H9 (cell line): ENCODE results near the gene PLPP7. TPM values are rescaled to one million over a fixed set of nuclear protein-coding genes. Genes with fewer than 3 reads are reported as not detected.

Experiments used
- DNase-seq: peaks from one replicate; pipeline ENCODE4 v3.0.0-alpha.2; 2017
- H2AFZ ChIP-seq: one replicate; pipeline ENCODE4 v1.6.1; 2013; ENCODE audit warnings: mild to moderate bottlenecking, low read length, control low read depth, moderate library complexity
- H2AK5ac ChIP-seq: 2 replicates; pipeline ENCODE4 v1.6.1; 2013; ENCODE audit warnings: low read length, control low read depth, mixed read lengths; ENCODE audit not compliant: insufficient read length
- H2BK120ac ChIP-seq: one replicate; pipeline ENCODE4 v1.6.1; 2013; ENCODE audit warnings: low read depth, mild to moderate bottlenecking, low read length, control low read depth, inconsistent platforms; ENCODE audit not compliant: poor library complexity, severe bottlenecking
- H2BK12ac ChIP-seq: 2 replicates; pipeline ENCODE4 v1.6.1; 2013; ENCODE audit warnings: low read length, control low read depth, mixed read lengths, low read depth; ENCODE audit not compliant: insufficient read length
- H2BK15ac ChIP-seq: 2 replicates; pipeline ENCODE4 v1.6.1; 2013; ENCODE audit warnings: low read depth, low read length, control low read depth
- H2BK20ac ChIP-seq: one replicate; pipeline ENCODE4 v1.6.1; 2013; ENCODE audit warnings: low read depth, mild to moderate bottlenecking, low read length, control low read depth, inconsistent platforms; ENCODE audit not compliant: poor library complexity, severe bottlenecking
- H2BK5ac ChIP-seq: 2 replicates; pipeline ENCODE4 v1.6.1; 2013; ENCODE audit warnings: low read length, control low read depth, mixed read lengths; ENCODE audit not compliant: insufficient read length
- H3K14ac ChIP-seq: 2 replicates; pipeline ENCODE4 v1.6.1; 2013; ENCODE audit warnings: low read length, control low read depth; ENCODE audit not compliant: insufficient read depth
- H3K18ac ChIP-seq: 2 replicates; pipeline ENCODE4 v1.6.1; 2013; ENCODE audit warnings: low read depth, mild to moderate bottlenecking, mixed read lengths, low read length, control low read depth; ENCODE audit not compliant: insufficient read length
- H3K23ac ChIP-seq: 2 replicates; pipeline ENCODE4 v1.6.1; 2013; ENCODE audit warnings: low read length, control low read depth, mixed read lengths, low read depth; ENCODE audit not compliant: insufficient read length
- H3K23me2 ChIP-seq: 2 replicates; pipeline ENCODE4 v1.6.1; 2013; ENCODE audit warnings: low read depth, mild to moderate bottlenecking, mixed read lengths, low read length, control low read depth; ENCODE audit not compliant: insufficient read length, poor library complexity, severe bottlenecking
- H3K27ac ChIP-seq: 2 replicates; pipeline ENCODE4 v1.5.1; 2013; ENCODE audit warnings: low read length, control low read depth, mixed read lengths, low read depth; ENCODE audit not compliant: insufficient read length
- H3K27me3 ChIP-seq: 2 replicates; pipeline ENCODE4 v1.6.1; 2013; ENCODE audit warnings: low read length, control low read depth, inconsistent platforms; ENCODE audit not compliant: insufficient read depth
- H3K4ac ChIP-seq: 2 replicates; pipeline ENCODE4 v1.6.1; 2013; ENCODE audit warnings: low read depth, mild to moderate bottlenecking, control low read depth, inconsistent platforms, low read length, moderate library complexity
- H3K4me1 ChIP-seq: 2 replicates; pipeline ENCODE4 v1.6.1; 2013; ENCODE audit warnings: low read length, control low read depth, inconsistent platforms; ENCODE audit not compliant: insufficient read depth
- H3K4me2 ChIP-seq: 2 replicates; pipeline ENCODE4 v1.6.1; 2013; ENCODE audit warnings: low read length, control low read depth, mixed read lengths; ENCODE audit not compliant: insufficient read length, insufficient read depth
- H3K56ac ChIP-seq: 2 replicates; pipeline ENCODE4 v1.6.1; 2013; ENCODE audit warnings: low read depth, mild to moderate bottlenecking, mixed read lengths, low read length, control low read depth; ENCODE audit not compliant: insufficient read length
- H3K79me1 ChIP-seq: 2 replicates; pipeline ENCODE4 v1.6.1; 2013; ENCODE audit warnings: low read depth, mild to moderate bottlenecking, moderate library complexity, low read length, control low read depth, inconsistent platforms; ENCODE audit not compliant: insufficient read depth, poor library complexity, severe bottlenecking
- H3K79me2 ChIP-seq: 2 replicates; pipeline ENCODE4 v1.6.1; 2013; ENCODE audit warnings: low read length, control low read depth, inconsistent platforms; ENCODE audit not compliant: insufficient read depth
- H3K9ac ChIP-seq: 2 replicates; pipeline ENCODE4 v1.6.1; 2013; ENCODE audit warnings: low read length, control low read depth, mixed read lengths; ENCODE audit not compliant: insufficient read length; ENCODE audit errors: extremely low read depth
- H3K9me3 ChIP-seq: one replicate; pipeline ENCODE4 v1.6.1; 2013; ENCODE audit warnings: low read depth, low read length, inconsistent platforms; ENCODE audit not compliant: control insufficient read depth
- H3T11ph ChIP-seq: one replicate; pipeline ENCODE4 v1.6.1; 2013; ENCODE audit warnings: mild to moderate bottlenecking, low read length, control low read depth, inconsistent platforms
- H4K20me1 ChIP-seq: one replicate; pipeline ENCODE4 v1.6.1; 2013; ENCODE audit not compliant: control insufficient read depth, insufficient read length, insufficient read depth
- H4K5ac ChIP-seq: 2 replicates; pipeline ENCODE4 v1.6.1; 2013; ENCODE audit warnings: low read depth, mild to moderate bottlenecking, mixed read lengths, low read length, control low read depth; ENCODE audit not compliant: insufficient read length
- H4K8ac ChIP-seq: replicated peaks from 2 replicates; pipeline ENCODE4 v1.6.1; 2013; ENCODE audit warnings: low read length, control low read depth, mixed read lengths, low read depth; ENCODE audit not compliant: insufficient read length
- H4K91ac ChIP-seq: 2 replicates; pipeline ENCODE4 v1.6.1; 2013; ENCODE audit warnings: low read depth, mild to moderate bottlenecking, moderate library complexity, mixed read lengths, low read length, control low read depth; ENCODE audit not compliant: insufficient read length
- H3K27ac Mint-ChIP-seq, 3 experiments: 2 replicates in 2 of 3; 3 replicates in 1 of 3; pipeline ENCODE4 v1.8.0; 2020 to 2021; ENCODE audit warnings: mixed read lengths in 3 of 3, mild to moderate bottlenecking in 1 of 3, moderate library complexity in 1 of 3
- H3K27me3 Mint-ChIP-seq: 2 replicates; pipeline ENCODE4 v1.8.0; 2021; ENCODE audit warnings: low read depth, mild to moderate bottlenecking, moderate library complexity, mixed read lengths
- H3K36me3 Mint-ChIP-seq, 3 experiments: 2 replicates in 2 of 3; 3 replicates in 1 of 3; pipeline ENCODE4 v1.8.0; 2020 to 2021; ENCODE audit warnings: low read depth in 3 of 3, mixed read lengths in 3 of 3; ENCODE audit not compliant: insufficient read depth in 1 of 3
- H3K4me1 Mint-ChIP-seq, 2 experiments: 2 replicates each; pipeline ENCODE4 v1.8.0; 2020; ENCODE audit warnings: mixed read lengths in 2 of 2
- H3K4me3 Mint-ChIP-seq, 2 experiments: 2 replicates in 1 of 2; 3 replicates in 1 of 2; pipeline ENCODE4 v1.8.0; 2020 to 2021; ENCODE audit warnings: mild to moderate bottlenecking in 2 of 2, mixed read lengths in 2 of 2, moderate library complexity in 1 of 2
- H3K9me3 Mint-ChIP-seq, 2 experiments: 2 replicates in 1 of 2; 3 replicates in 1 of 2; pipeline ENCODE4 v1.8.0; 2020; ENCODE audit warnings: mild to moderate bottlenecking in 2 of 2, mixed read lengths in 2 of 2, moderate library complexity in 1 of 2
- WGBS: extraction: QIAGEN DNeasy Blood & Tissue Kit; methylation state at CpG from one replicate; pipeline ENCODE4 v1.1.7; 2013; ENCODE audit warnings: missing lambda C conversion rate, low lambda C conversion rate, mixed read lengths; ENCODE audit not compliant: insufficient read length; ENCODE audit errors: extremely low coverage; 5-methylcytosine and 5-hydroxymethylcytosine counted together
- total RNA-seq: library from RNA; stranded (reverse); gene quantifications from 2 replicates; pipeline ENCODE4 v1.2.1, GENCODE V29; 2021
- TF ChIP-seq, protein P1 (sequence below): fragments of 200-600 bp; sonication (generic); conservative IDR thresholded peaks from 3 replicates; pipeline ENCODE4 v1.8.0; 2021; ENCODE audit warnings: antibody characterized with exemption, mild to moderate bottlenecking

Gene PLPP7
- total RNA-seq, 1 experiment from 2014 or later: 1.9 TPM

- no CpG with 5 or more reads among the region's 6 CpGs for WGBS
- no peaks in the 10 kb centered on the region; a peak in 1 of 7 replicates for H3K36me3 Mint-ChIP-seq
- H3K23me2 ChIP-seq: peaks cover 4% of the 10 kb centered on the region
- no peak overlapping the region for H2BK15ac ChIP-seq
- no peak overlapping the region for H2BK12ac ChIP-seq
- no peaks in the 10 kb centered on the region for H3K79me2 ChIP-seq
- peaks cover 49% of the 10 kb centered on the region for H3K27me3 Mint-ChIP-seq
- H3K9me3 Mint-ChIP-seq: no peaks in the 10 kb centered on the region; a peak in 2 of 5 replicates
- no peak overlapping the region for H3K14ac ChIP-seq
- no peak overlapping the region for H3K56ac ChIP-seq
- no peaks in the 10 kb centered on the region for H3K9me3 ChIP-seq
- H3K9ac ChIP-seq: no peak overlapping the region
- peaks cover 4% of the 10 kb centered on the region; the same call in 1 of the 2 replicates for H3K27me3 ChIP-seq
- no peaks in the 10 kb centered on the region; the same call in 1 of the 2 replicates for H3K4me1 ChIP-seq
- no peak overlapping the region for H3K27ac ChIP-seq
- no peak for DNase-seq
- H2AK5ac ChIP-seq: no peak overlapping the region
- H3K4ac ChIP-seq: no peak overlapping the region
- peaks cover 16 to 27% of the 10 kb centered on the region in 2 experiments for H3K4me1 Mint-ChIP-seq
- H2BK120ac ChIP-seq: no peak overlapping the region
- H3K23ac ChIP-seq: no peak overlapping the region
- TF ChIP-seq, protein P1, sequence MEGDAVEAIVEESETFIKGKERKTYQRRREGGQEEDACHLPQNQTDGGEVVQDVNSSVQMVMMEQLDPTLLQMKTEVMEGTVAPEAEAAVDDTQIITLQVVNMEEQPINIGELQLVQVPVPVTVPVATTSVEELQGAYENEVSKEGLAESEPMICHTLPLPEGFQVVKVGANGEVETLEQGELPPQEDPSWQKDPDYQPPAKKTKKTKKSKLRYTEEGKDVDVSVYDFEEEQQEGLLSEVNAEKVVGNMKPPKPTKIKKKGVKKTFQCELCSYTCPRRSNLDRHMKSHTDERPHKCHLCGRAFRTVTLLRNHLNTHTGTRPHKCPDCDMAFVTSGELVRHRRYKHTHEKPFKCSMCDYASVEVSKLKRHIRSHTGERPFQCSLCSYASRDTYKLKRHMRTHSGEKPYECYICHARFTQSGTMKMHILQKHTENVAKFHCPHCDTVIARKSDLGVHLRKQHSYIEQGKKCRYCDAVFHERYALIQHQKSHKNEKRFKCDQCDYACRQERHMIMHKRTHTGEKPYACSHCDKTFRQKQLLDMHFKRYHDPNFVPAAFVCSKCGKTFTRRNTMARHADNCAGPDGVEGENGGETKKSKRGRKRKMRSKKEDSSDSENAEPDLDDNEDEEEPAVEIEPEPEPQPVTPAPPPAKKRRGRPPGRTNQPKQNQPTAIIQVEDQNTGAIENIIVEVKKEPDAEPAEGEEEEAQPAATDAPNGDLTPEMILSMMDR: no peak
- H2BK5ac ChIP-seq: no peak overlapping the region
- no peak overlapping the region for H2BK20ac ChIP-seq
- H3T11ph ChIP-seq: no peak overlapping the region
- H3K4me2 ChIP-seq: no peak overlapping the region
- H3K18ac ChIP-seq: no peak overlapping the region
- H4K5ac ChIP-seq: no peak overlapping the region
- no peaks in the 10 kb centered on the region for H3K79me1 ChIP-seq
- no peak overlapping the region for H4K91ac ChIP-seq
- no peak overlapping the region for H2AFZ ChIP-seq
- no peak overlapping the region for H3K27ac Mint-ChIP-seq
- H3K4me3 Mint-ChIP-seq: no peak overlapping the region
- H4K20me1 ChIP-seq: peaks cover 8% of the 10 kb centered on the region
- H4K8ac ChIP-seq: no peak overlapping the region
These were observed 4.7 kb upstream of the PLPP7 start for GRCh38 chr9:131284856-131285255.
